ENCODE measurements around the gene RPS28.

- TF ChIP-seq, protein P1, sequence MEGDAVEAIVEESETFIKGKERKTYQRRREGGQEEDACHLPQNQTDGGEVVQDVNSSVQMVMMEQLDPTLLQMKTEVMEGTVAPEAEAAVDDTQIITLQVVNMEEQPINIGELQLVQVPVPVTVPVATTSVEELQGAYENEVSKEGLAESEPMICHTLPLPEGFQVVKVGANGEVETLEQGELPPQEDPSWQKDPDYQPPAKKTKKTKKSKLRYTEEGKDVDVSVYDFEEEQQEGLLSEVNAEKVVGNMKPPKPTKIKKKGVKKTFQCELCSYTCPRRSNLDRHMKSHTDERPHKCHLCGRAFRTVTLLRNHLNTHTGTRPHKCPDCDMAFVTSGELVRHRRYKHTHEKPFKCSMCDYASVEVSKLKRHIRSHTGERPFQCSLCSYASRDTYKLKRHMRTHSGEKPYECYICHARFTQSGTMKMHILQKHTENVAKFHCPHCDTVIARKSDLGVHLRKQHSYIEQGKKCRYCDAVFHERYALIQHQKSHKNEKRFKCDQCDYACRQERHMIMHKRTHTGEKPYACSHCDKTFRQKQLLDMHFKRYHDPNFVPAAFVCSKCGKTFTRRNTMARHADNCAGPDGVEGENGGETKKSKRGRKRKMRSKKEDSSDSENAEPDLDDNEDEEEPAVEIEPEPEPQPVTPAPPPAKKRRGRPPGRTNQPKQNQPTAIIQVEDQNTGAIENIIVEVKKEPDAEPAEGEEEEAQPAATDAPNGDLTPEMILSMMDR (IDR thresholded peaks at IDR 0.05; ENCODE audit: insufficient read depth, low read length) = no peak
- TF ChIP-seq POLR2AphosphoS5 (IDR thresholded peaks at IDR 0.05; ENCODE audit: low read depth) (no peak), GABPA (IDR thresholded peaks at IDR 0.05; ENCODE audit: low read depth) (no peak)
- TF ChIP-seq, protein P2, sequence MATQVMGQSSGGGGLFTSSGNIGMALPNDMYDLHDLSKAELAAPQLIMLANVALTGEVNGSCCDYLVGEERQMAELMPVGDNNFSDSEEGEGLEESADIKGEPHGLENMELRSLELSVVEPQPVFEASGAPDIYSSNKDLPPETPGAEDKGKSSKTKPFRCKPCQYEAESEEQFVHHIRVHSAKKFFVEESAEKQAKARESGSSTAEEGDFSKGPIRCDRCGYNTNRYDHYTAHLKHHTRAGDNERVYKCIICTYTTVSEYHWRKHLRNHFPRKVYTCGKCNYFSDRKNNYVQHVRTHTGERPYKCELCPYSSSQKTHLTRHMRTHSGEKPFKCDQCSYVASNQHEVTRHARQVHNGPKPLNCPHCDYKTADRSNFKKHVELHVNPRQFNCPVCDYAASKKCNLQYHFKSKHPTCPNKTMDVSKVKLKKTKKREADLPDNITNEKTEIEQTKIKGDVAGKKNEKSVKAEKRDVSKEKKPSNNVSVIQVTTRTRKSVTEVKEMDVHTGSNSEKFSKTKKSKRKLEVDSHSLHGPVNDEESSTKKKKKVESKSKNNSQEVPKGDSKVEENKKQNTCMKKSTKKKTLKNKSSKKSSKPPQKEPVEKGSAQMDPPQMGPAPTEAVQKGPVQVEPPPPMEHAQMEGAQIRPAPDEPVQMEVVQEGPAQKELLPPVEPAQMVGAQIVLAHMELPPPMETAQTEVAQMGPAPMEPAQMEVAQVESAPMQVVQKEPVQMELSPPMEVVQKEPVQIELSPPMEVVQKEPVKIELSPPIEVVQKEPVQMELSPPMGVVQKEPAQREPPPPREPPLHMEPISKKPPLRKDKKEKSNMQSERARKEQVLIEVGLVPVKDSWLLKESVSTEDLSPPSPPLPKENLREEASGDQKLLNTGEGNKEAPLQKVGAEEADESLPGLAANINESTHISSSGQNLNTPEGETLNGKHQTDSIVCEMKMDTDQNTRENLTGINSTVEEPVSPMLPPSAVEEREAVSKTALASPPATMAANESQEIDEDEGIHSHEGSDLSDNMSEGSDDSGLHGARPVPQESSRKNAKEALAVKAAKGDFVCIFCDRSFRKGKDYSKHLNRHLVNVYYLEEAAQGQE (IDR thresholded peaks at IDR 0.05; ENCODE audit: insufficient replicate concordance, low read depth) = no peak
Observed at GRCh38 chr19:8343483-8343844, 22.2 kb downstream of the RPS28 start.
